ENCODE measurements around the gene NSD1. TPM values are rescaled to one million over a fixed set of nuclear protein-coding genes. Genes with fewer than 3 reads are reported as not detected.

Gene NSD1
- total and polyA plus RNA-seq, 3 donors from 2014 or later = 66.0 to 86.6 (median 71.2) TPM

DNA sequence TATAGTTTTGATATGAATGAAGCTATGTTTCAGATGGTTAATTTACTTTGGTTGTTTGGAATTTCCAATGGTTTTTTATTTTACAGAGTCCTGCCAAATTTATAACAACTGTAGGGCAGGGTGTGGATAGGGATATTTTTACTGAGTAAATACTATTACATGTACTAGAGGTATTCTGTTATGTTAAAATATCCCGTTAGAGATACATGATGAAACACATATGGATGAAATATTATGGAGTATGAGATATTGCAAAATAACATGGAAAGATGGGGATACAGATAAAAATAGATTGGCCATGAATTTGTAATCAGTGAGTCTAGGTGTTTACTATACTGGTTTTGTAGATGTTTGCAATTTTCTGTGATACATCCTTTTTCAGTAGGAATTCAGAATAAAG, 93.3 kb downstream of the NSD1 start:
- no peaks in the 10 kb centered on the region for H3K9me3 ChIP-seq
- H3K27me3 ChIP-seq = no peaks in the 10 kb centered on the region
- 88 to 91% methylated on average over 1 of the region's 1 CpG for WGBS, 2 donors
- TF ChIP-seq, protein P1, sequence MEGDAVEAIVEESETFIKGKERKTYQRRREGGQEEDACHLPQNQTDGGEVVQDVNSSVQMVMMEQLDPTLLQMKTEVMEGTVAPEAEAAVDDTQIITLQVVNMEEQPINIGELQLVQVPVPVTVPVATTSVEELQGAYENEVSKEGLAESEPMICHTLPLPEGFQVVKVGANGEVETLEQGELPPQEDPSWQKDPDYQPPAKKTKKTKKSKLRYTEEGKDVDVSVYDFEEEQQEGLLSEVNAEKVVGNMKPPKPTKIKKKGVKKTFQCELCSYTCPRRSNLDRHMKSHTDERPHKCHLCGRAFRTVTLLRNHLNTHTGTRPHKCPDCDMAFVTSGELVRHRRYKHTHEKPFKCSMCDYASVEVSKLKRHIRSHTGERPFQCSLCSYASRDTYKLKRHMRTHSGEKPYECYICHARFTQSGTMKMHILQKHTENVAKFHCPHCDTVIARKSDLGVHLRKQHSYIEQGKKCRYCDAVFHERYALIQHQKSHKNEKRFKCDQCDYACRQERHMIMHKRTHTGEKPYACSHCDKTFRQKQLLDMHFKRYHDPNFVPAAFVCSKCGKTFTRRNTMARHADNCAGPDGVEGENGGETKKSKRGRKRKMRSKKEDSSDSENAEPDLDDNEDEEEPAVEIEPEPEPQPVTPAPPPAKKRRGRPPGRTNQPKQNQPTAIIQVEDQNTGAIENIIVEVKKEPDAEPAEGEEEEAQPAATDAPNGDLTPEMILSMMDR (IDR thresholded peaks at IDR 0.05) = no peak
- TF ChIP-seq POLR2A (IDR thresholded peaks at IDR 0.05) = no peak
- intact Hi-C loops (cut with DNase I; ENCODE audit: low total_unique reads) = no loop called here
- no peak overlapping the region for H3K4me3 ChIP-seq
- no peak overlapping the region for H3K27ac ChIP-seq
- DNase-seq = no peak
- no peaks in the 10 kb centered on the region for H3K36me3 ChIP-seq (ENCODE audit: low read depth, missing control alignments)
- no peaks in the 10 kb centered on the region for H3K4me1 ChIP-seq

DNA sequence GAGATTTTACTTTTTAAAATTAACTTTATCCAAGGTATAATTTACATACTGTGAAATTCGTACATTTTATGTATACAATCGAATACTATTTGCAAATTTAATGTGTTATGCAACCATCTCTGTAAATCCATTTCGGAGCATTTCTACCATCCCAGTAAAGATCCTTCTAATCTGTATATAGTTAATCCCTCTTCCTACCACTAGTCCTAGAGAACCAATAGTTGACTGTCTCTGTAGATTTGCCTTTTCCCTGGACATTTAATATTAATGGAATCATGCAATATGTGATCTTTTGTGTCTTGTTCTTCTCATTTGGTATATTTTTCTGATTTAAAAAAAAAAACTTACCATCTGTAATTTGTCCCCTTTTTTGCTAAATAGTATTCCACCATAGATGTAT, 95.2 kb downstream of the NSD1 start:
- WGBS, 2 donors = 93 to 96% methylated on average over 3 of the region's 3 CpGs
- Histone ChIP-seq H3K4me3 (no peak overlapping the region), H3K36me3 (ENCODE audit: low read depth, missing control alignments) (no peaks in the 10 kb centered on the region), H3K4me1 (peaks cover 8% of the 10 kb centered on the region), H3K27ac (no peak overlapping the region), H3K9me3 (no peaks in the 10 kb centered on the region), H3K27me3 (no peaks in the 10 kb centered on the region)
- TF ChIP-seq, protein P1 (IDR thresholded peaks at IDR 0.05) = no peak
- TF ChIP-seq POLR2A (IDR thresholded peaks at IDR 0.05) = no peak
- DNase-seq = no peak
- intact Hi-C loops (cut with DNase I; ENCODE audit: low total_unique reads) = no loop called here

DNA sequence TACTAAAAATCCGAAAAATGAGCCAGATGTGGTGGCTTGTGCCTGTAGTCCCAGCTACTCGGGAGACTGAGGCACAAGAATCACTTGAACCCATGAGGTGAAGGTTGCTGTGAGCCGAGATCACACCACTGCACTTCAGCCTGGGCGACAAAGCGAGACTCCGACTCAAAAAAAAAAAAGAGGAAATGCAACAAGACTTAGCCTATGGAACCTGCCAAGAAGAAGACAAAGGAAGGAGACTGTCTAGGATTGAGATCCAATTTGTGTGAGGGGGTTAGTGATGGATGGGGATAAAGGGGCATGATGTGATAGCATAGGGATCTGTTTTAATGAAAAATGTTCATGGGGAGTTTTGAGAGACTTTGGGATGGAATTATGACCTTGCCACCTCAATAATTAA, 97.1 kb downstream of the NSD1 start:
- H3K4me3 ChIP-seq = no peak overlapping the region
- no peak for DNase-seq
- H3K27me3 ChIP-seq = no peaks in the 10 kb centered on the region
- intact Hi-C loops (cut with DNase I; ENCODE audit: low total_unique reads) = no loop called here
- H3K36me3 ChIP-seq (ENCODE audit: low read depth, missing control alignments) = no peaks in the 10 kb centered on the region
- TF ChIP-seq POLR2A (IDR thresholded peaks at IDR 0.05) = no peak
- TF ChIP-seq, protein P1 (IDR thresholded peaks at IDR 0.05) = no peak
- no peaks in the 10 kb centered on the region for H3K9me3 ChIP-seq
- WGBS, 2 donors = 88 to 95% methylated on average over 6 of the region's 6 CpGs
- peaks cover 8% of the 10 kb centered on the region for H3K4me1 ChIP-seq
- H3K27ac ChIP-seq = no peak overlapping the region

DNA sequence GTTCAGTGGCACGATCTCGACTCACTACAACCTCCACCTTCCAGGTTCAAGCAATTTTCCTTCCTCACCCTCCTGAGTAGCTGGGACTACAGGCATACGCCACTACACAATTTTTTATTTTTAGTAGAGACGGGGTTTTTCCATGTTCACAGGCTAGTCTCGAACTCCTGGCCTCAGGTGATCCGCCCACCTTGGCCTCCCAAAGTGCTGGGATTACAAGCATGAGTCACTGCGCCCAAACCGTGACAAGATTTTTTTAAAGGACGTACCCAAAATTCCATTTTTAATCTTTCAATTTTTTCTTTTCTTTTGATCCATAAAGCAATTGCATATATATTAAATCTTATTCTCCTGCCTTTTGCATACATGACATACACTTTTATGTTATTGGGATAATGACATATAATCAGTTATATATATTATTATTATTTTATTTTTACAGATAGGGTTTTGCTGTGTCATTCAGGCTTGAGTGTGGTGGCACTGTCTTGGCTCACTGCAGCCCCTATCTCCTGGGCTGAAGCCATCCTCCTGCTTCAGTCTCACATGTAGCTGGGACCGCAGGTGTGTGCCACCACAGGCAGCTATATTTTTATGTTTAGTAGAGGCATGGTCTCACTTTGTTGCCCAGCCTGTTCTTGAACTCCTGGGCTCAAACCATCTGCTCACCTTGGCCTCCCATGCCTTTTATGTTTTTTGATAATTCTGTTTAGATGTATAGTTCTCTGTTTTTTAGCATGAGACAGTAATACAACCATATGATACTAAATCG, 98.1 kb downstream of the NSD1 start:
- Histone ChIP-seq H3K27me3 (no peaks in the 10 kb centered on the region), H3K4me3 (no peak overlapping the region), H3K27ac (no peak overlapping the region), H3K9me3 (no peaks in the 10 kb centered on the region), H3K4me1 (peaks cover 8% of the 10 kb centered on the region), H3K36me3 (ENCODE audit: low read depth, missing control alignments) (no peaks in the 10 kb centered on the region)
- intact Hi-C loops (cut with DNase I; ENCODE audit: low total_unique reads) = no loop called here
- DNase-seq = no peak
- WGBS, 2 donors = 95 to 97% methylated on average over 11 of the region's 11 CpGs
- TF ChIP-seq POLR2A (IDR thresholded peaks at IDR 0.05) = no peak
- TF ChIP-seq, protein P1 (IDR thresholded peaks at IDR 0.05) = no peak

DNA sequence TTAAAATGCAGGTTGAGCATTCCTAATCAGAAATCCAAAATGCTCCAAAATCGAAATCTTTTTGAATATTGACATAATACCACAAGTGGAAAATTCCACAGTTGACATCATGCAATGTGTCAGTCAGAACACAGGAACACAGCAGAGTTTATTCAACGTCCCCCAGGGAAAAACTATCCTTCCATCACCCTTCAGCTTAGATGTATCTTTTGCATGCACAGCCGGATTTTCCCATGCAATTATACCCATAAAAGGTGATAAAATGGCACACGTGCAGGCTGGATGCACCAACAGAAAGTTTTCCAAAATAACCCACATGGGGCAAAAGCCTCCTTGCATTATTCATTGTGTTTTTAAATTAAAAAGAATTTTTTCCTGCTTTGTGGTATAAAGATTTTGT, 98.8 kb downstream of the NSD1 start:
- no peak overlapping the region for H3K4me3 ChIP-seq
- intact Hi-C loops (cut with DNase I; ENCODE audit: low total_unique reads) = no loop called here
- H3K4me1 ChIP-seq = peaks cover 8% of the 10 kb centered on the region
- TF ChIP-seq POLR2A (IDR thresholded peaks at IDR 0.05) = no peak
- TF ChIP-seq, protein P1 (IDR thresholded peaks at IDR 0.05) = no peak
- no peak for DNase-seq
- H3K27ac ChIP-seq = no peak overlapping the region
- no peaks in the 10 kb centered on the region for H3K27me3 ChIP-seq
- whole genome bisulfite sequencing, 2 donors = 74 to 82% methylated on average over 4 of the region's 4 CpGs
- no peaks in the 10 kb centered on the region for H3K36me3 ChIP-seq (ENCODE audit: low read depth, missing control alignments)
- no peaks in the 10 kb centered on the region for H3K9me3 ChIP-seq

Data from testis (tissue), 3 donors.